ENCODE measurements around the gene ABHD8.

ABHD8 gene, protein sequence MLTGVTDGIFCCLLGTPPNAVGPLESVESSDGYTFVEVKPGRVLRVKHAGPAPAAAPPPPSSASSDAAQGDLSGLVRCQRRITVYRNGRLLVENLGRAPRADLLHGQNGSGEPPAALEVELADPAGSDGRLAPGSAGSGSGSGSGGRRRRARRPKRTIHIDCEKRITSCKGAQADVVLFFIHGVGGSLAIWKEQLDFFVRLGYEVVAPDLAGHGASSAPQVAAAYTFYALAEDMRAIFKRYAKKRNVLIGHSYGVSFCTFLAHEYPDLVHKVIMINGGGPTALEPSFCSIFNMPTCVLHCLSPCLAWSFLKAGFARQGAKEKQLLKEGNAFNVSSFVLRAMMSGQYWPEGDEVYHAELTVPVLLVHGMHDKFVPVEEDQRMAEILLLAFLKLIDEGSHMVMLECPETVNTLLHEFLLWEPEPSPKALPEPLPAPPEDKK

DNA sequence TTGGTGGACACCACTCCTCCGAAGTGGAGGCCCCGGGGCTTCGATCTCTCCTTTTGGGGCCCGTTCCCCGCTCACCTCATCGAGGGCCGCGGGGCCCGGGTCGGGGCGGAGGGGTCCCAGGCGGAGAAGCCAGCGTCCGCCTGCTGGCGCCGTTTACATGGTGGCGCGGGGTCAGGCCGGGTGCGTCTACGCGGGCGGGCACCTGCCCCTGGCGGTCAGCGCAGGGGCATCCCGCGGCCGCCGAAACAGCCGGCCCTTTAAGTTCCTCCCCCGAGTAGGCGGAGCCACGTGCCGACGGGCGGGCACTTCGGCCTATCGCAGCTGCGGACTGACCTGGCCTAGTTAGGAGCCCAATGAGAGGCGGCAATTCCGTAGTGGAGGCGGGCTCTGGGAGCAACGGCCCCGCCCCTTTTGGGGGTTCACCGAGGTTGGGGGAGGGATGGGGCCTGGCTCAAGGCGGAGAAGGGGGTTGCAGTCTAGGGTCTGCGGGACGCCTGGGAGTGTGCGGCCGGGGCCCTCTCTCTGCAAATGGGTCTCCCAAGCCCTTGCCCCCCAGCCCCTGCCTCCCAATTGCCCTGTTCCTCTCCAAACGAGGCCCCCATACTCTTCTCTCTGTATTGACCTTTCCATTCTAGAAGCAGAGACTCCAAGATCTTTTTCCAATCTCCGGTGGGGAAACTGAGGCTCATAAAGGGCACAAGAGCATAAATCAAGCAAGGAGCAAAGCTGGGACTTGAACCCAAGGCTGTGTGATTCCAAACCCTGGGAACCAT lies at the start of gene ABHD8:
Gene ABHD8, minus strand, starts transcription at position 259 of the 773 bp plus-strand sequence. CDS start 1,809 bp downstream, outside the sequence.
- TF ChIP-seq, protein P1, sequence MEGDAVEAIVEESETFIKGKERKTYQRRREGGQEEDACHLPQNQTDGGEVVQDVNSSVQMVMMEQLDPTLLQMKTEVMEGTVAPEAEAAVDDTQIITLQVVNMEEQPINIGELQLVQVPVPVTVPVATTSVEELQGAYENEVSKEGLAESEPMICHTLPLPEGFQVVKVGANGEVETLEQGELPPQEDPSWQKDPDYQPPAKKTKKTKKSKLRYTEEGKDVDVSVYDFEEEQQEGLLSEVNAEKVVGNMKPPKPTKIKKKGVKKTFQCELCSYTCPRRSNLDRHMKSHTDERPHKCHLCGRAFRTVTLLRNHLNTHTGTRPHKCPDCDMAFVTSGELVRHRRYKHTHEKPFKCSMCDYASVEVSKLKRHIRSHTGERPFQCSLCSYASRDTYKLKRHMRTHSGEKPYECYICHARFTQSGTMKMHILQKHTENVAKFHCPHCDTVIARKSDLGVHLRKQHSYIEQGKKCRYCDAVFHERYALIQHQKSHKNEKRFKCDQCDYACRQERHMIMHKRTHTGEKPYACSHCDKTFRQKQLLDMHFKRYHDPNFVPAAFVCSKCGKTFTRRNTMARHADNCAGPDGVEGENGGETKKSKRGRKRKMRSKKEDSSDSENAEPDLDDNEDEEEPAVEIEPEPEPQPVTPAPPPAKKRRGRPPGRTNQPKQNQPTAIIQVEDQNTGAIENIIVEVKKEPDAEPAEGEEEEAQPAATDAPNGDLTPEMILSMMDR (IDR thresholded peaks at IDR 0.05) = peak; percentile 78
- no peak for TF ChIP-seq ZFX (IDR thresholded peaks at IDR 0.05; ENCODE audit: borderline replicate concordance)
- H3K27ac ChIP-seq = peak within 1 kb of the TSS; percentile 97; the same call in 1 of the 2 replicates

DNA sequence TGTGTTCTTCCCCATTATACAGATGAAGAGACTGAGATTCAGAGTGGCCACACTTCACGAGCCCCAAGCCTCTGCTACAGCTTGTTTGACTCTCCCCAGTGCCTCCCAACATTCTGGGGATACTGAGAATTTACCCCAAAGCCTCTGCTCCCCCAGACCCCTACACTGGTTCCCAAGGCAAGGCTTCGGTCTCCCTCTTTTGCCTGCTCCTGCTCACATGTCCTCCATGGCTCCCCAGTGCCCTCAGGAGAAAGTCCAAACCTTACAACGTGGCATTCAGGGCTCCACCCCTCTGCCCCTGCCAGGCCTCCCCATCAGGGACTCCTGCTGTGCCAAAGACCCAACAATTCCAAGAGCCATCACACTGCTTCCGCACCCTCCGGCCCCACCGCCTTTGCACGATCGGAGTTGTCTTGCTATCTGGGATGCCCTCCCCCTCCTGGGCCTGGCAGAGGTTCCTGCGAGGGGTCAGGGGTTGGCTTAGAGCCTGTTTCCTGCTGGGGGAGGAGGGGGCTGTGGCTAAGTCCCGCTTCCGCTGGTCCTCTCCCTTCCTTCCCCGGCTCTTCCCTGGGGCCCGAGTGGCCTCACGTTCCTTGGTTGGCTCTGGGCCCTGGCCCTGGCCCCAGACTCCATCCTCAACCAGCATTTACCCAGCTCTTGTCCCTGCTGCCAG lies 49.5 kb upstream of the ABHD8 start:
- no peak for TF ChIP-seq ZFX (IDR thresholded peaks at IDR 0.05; ENCODE audit: borderline replicate concordance)
- TF ChIP-seq, protein P1 (IDR thresholded peaks at IDR 0.05) = no peak
- no peak overlapping the region for H3K27ac ChIP-seq

DNA sequence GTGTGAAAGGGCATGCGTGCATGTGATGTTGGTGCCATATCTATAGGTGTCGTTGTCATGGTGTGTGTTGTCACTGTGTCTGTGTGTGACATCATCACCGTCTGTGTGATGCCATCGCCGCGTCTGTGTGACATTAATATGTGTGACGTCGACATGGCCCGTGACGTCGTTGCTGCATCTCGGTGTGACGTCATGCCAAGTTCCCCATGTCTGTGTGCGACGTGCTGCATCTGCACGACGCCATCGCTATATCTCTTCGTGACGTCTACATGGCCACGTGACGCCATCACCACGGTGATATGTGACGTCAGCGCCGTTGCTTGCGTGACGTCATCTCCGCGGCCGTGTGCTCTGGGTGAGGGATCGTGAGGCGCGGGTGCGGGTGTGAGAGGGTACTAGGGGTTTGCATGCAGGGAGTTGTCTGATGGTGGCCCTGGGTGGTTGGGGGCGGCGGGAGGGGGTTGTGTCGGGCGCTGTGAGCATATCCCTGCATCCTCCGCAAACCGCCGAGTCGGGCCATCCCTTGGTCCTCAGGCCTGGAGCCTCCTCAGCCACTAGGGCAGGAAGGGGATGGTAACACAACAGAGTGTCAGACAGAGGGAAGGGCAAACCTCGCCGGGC lies 48.7 kb upstream of the ABHD8 start:
- TF ChIP-seq ZFX (IDR thresholded peaks at IDR 0.05; ENCODE audit: borderline replicate concordance) = no peak
- TF ChIP-seq, protein P1 (IDR thresholded peaks at IDR 0.05) = no peak
- no peak overlapping the region for H3K27ac ChIP-seq

DNA sequence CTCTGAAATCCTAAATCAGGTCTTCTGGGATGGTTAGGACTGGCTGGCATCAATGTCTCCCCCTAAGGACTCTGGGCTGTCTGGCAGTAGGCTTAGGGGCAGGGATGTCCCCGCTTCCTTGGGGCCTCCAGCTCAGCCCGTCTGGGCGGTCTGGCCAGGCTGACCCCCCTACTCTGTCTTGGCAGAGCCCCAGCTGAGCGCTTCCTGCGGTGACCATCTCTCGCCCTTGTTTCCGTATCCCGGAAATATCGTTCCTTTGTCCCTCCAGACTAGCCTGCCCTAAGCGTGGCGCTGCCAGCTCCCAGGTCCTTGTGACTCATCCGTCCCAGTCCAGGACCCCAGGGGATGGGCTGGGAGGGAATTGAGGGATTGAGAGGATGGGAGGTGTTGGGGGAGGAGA lies 45.5 kb upstream of the ABHD8 start:
- H3K27ac ChIP-seq = no peak overlapping the region

DNA sequence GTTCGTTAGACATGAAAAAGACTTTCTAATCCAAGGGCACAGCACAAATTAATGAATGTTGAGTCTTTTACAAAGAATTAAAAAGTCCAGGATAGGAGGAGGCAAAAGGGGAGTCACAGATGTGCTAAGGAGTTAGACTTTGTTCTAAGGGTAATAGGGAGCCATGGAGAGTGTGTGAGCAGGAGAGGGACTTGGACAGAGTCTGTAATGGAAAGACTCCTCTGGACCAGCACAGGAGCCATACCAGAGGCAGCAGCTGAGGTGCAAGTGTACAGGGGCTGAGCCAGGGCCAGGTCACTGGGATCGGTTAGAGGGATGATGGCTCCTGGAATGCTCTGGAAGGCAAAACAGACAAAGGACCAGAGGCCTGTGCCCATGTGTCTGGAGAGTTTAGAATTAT lies 44.7 kb upstream of the ABHD8 start:
- TF ChIP-seq ZFX (IDR thresholded peaks at IDR 0.05; ENCODE audit: borderline replicate concordance) = no peak
- no peak overlapping the region for H3K27ac ChIP-seq

More for the DNA sequence above, 45.5 kb upstream of the ABHD8 start:
- no peak for TF ChIP-seq ZFX (IDR thresholded peaks at IDR 0.05; ENCODE audit: borderline replicate concordance)
- TF ChIP-seq, protein P1 (IDR thresholded peaks at IDR 0.05) = no peak

DNA sequence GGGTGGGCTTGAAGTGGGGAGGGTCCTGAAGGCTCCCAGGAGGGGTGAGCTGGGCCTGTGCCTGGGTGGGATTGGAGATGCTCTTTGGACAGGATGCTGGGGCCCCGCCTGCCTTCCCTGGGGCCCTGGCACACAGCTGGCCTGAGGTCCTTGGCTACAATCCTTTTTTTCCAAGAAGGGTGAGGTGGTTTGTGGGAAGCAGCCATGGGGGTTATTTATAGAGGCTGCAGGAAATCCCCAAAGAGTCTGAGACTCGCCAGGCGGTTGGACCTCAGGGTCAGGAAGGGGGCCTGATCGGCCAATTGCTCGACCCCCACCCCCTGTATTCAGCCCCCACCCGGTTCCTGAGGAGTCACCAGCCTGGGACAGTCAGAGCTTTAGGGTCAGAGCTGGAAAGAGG lies 44.1 kb upstream of the ABHD8 start:
- TF ChIP-seq, protein P1 (IDR thresholded peaks at IDR 0.05) = no peak
- TF ChIP-seq ZFX (IDR thresholded peaks at IDR 0.05; ENCODE audit: borderline replicate concordance) = no peak
- no peak overlapping the region for H3K27ac ChIP-seq

DNA sequence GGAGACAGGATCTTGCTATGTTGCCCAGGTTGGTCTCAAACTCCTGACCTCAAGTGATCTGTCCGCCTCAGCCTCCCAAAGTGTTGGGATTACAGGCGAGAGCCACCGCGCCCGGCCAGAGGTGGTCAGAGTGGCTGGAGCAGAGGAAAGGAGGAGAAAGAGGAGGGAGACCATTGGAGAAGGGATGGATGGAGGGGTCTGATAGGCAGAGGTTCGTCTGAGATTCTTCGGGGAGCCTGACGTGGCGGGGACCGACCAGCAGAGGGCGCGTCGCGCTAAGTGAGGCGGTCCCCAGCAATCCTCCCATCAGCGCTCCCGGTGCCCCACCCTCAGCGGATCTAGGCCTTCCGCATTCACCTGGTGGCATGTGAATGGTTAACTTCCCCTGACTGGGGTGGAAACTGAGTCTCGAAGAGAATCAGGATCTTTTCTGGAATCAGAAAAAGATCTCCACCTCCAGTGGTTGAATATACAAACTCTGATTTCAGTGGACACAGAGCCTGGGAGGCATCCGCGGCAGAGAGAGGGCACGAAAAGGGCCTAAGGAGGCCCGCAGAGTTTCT lies 43.0 kb upstream of the ABHD8 start:
- TF ChIP-seq, protein P1 (IDR thresholded peaks at IDR 0.05) = peak; percentile 94
- TF ChIP-seq ZFX (IDR thresholded peaks at IDR 0.05; ENCODE audit: borderline replicate concordance) = no peak
- no peak overlapping the region for H3K27ac ChIP-seq

Data from 22Rv1 (cell line).